ENCODE measurements around the gene BCAR3. TPM values are rescaled to one million over a fixed set of nuclear protein-coding genes. Genes with fewer than 3 reads are reported as not detected.

The BCAR3 gene
- total RNA-seq, 4 donors from 2014 or later: 22.3 to 98.7 (median 28.3) TPM

GRCh38 chr1:93620172-93620840 lies 61.3 kb downstream of the BCAR3 start:
- TF ChIP-seq CTCF (IDR thresholded peaks at IDR 0.05; ENCODE audit: low read depth): no peak

- no peak for TF ChIP-seq CTCF (IDR thresholded peaks at IDR 0.05; ENCODE audit: low read depth)
These were observed 62.0 kb downstream of the BCAR3 start for GRCh38 chr1:93619507-93620171.

- TF ChIP-seq CTCF (IDR thresholded peaks at IDR 0.05; ENCODE audit: low read depth): no peak
These were observed 63.8 kb downstream of the BCAR3 start for GRCh38 chr1:93617670-93618499.

- TF ChIP-seq CTCF (IDR thresholded peaks at IDR 0.05; ENCODE audit: low read depth): no peak
These were observed 64.5 kb downstream of the BCAR3 start for GRCh38 chr1:93616996-93617669.

- TF ChIP-seq CTCF (IDR thresholded peaks at IDR 0.05; ENCODE audit: low read depth): no peak
These were observed 65.2 kb downstream of the BCAR3 start for GRCh38 chr1:93616221-93616995.

GRCh38 chr1:93615582-93616150 lies 66.0 kb downstream of the BCAR3 start:
- no peak for TF ChIP-seq CTCF (IDR thresholded peaks at IDR 0.05; ENCODE audit: low read depth)

Measured in subcutaneous adipose tissue (tissue), 4 donors.